Activated CD4-positive, CD25-positive, alpha-beta regulatory T cell treated with anti-CD3 and anti-CD28 coated beads, Interleukin-2, amount 50 U/mL, for 72 hours (primary cell): ENCODE data around the gene PAPSS2.

Source experiments
- DNase-seq: peaks from one replicate; pipeline ENCODE4 v3.0.0; 2021

PAPSS2 gene

DNA sequence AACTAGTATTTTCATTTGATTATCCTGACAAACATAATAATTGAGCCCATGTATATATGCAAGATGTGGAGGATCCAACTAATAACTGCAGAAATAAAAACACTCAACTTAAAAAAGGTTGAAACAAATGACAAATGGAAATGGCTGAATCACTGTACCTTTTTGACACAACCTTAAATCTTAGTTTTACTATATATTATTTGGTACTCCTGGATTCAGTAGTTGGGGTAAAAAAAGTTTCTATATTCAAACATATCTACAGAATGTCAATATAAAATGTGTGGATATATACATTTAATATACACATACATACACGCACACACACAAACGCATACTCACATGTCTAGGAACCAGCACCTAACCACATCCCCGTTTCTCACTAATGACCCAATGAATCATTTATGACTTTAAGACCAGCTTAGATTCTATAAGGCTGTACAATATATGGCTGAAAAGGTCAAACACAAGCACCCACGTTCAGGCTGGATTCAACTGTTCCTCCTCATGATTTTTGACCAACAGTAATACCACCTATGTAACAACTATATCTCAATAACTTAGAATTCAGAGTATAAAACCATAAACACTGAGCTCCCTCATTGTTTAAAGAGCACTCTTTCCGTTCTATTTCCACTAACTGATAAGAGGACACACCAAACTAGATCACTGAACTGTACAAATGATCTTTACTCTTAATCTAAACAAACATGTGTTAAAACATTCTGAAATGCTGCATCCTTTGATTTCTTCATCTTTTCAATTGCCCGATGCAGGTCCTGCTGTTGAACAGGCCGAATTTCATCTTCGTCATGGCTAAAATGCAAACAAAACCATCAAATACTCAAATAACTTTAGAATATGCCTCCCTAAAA, 94.6 kb downstream of the PAPSS2 start:
- no peak for DNase-seq

GRCh38 chr10:87757685-87758084, 98.0 kb downstream of the PAPSS2 start:
- no peak for DNase-seq

- DNase-seq = no peak
Measured at GRCh38 chr10:87759551-87759950, 99.9 kb downstream of the PAPSS2 start.

DNA sequence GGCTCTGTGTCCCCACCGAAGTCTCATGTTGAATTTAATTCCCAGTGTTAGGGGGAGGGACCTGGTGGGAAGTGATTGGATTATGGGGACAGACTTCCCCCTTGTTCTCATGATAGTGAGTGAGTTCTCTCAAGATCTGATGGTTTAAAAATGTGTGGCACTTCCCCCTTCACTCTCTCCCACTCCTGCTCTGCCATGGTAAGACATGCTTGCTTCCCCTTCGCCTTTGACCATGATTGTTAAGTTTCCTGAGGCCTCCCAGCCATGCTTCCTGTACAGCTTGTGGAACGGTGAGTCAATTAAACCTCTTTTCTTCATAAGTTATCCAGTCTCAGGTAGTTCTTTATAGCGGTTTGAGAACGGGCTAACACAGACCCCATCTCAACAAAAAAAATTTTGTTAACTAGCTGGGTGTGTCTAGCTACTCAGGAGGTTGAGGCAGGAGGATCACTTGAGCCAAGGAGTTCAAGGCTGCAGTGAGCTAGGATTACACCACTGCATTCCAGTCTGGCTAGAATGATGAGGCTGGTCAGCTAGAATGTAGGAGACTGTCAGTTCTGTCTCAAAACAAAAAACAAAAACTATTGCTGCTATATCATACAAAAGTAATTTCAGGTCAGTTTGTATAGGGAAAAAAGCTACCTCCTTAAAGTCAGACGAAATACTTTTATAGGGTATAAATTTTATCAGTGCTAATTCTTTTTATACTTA, 100.7 kb downstream of the PAPSS2 start:
- DNase-seq = no peak

- DNase-seq = no peak
Measured at GRCh38 chr10:87761153-87761552, 101.5 kb downstream of the PAPSS2 start.

GRCh38 chr10:87761892-87762291, 102.2 kb downstream of the PAPSS2 start:
- peak; percentile 36 for DNase-seq

DNA sequence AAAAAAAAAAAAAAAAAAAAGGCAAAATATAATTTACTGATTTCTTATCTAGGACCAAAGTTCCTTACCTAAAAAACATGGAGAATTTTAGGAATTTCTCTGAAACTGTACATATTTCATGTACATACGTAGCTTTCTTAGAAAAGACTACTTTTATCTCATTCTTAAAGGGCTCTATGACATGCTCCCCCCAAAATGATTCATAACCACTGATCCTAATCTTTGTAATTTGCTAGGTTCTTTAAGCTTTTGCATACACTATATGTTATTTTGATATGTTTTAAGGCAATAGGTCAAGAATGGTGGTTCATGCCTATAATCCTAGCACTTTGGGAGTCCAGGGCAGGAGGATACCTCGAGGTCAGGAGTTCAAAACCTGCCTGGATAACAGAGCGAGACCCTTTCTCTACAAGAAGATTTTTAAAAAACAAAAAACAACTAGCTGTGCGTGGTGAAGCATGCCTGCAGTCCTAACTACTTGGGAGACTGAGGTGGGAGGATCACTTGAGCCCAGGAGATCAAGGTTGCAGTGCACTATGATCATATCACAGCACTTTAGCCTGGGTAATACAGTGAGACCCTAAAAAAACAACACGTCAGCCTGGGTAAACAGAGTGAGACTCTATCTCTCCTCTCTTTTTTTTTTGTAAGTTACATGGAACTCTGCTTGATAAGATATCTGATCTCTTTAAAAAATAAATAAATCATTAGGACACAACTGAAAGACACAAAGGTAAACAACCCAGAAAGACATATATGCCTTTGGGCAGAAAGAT, 103.6 kb downstream of the PAPSS2 start:
- no peak for DNase-seq

DNA sequence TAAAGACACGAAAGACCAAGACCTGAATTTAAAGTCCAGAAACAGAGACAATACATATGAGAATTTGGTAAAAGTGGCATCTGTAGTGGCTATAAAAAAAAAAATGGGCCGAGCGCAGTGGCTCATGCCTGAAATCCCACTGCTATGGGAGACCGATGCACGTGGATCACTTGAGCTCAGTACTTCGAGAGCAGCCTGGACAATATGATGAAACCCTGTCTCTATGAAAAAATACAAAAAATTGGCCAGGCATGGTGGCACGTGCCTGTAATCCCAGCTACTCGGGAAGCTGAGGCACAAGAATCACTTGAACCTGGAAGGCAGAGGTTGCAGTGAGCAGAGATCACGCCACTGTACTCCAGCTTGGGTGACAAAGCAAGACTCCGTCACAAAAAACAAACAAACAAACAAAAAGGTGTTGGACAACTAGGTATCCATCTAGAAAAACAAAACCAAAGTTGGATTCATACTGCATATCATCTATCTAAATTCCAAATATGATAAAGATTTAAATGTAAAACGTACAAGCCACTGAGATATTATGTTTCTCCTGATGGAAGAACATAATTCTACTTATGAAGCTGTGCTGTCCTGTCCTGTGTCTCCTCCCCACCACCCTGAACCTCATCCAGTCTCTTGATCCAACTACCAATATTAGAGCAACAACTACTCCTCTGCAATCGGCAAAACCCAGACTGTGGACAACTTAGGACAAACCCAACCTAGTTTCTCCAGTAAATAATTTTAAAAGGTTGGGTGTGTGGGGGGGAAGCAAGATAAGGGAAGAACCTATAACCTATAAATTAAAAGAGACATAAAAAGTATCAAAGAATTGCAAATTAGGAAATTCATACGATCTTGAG, 104.6 kb downstream of the PAPSS2 start:
- DNase-seq = no peak

- no peak for DNase-seq
Measured at GRCh38 chr10:87765666-87766376, 106.1 kb downstream of the PAPSS2 start.

- DNase-seq = no peak
Measured at GRCh38 chr10:87767253-87767652, 107.6 kb downstream of the PAPSS2 start.

DNA sequence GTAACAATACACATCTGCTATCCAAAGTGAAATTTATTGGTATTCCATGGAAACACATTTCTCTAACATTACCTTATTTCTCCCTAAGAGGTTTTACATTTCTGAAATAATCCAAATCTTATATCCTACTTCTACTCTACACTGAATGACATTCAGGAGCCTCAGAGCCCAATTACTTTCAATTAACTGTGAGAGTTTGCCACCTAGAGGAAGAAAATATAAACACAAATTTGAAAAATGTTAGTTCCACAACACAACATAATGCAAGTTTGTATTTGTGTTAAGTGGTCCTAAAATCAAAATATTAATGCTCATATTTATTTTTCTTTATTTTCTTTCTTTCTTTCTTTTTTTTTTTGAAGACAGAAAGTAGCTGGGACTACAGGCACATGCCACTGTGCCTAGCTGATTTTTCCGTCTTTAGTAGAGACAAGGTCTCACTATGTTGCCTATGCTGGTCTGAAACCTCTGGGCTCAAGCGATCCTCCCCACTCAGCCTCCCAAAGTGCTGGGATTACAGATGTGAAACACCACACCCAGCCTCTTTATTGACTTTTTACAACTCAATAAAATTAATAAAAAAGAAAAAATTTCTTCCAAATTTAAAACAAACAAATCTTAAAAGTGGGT, 112.3 kb downstream of the PAPSS2 start:
- DNase-seq = no peak

- DNase-seq = no peak
Measured at GRCh38 chr10:87775766-87776165, 116.1 kb downstream of the PAPSS2 start.

GRCh38 chr10:87776328-87776727, 116.7 kb downstream of the PAPSS2 start:
- no peak for DNase-seq

- DNase-seq = no peak
Measured at GRCh38 chr10:87781545-87781944, 121.9 kb downstream of the PAPSS2 start.

DNA sequence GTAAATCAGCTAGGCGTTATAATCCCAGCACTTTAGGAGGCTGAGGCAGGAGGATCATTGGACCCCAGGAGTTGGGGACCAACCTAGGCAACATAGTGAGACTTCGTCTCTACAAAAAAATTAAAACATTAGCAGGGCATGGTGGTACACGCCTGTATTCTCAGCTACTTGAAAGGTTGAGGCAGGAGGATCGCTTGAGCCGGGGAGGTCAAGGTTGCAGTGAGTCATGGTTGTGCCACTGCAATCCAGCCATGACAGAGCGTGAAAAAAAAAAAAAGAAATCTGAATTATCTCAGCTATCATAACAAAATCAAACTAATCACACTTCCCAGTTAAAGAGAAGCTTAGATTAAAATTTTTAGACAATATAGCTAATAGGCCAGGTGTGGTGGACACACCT, 123.0 kb downstream of the PAPSS2 start:
- no peak for DNase-seq

DNA sequence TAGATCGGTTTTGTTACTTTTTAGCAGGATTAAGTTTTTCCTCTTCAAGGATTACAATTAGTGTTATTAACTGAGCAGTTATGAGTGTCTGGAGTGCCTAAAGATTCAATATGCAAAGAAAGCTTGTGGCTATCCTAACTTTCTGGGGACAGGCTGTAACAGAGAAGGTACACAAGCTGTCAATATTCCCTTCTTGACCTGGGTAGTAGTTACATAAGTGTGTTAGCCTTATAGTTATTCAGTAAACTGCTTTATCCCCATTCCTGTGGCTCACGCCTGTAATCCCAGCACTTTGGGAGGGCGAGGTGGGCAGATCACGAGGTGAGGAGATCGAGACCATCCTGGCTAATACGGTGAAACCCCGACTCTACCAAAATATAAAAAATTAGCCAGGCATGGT, 126.7 kb downstream of the PAPSS2 start:
- no peak for DNase-seq

GRCh38 chr10:87790185-87790584, 130.5 kb downstream of the PAPSS2 start:
- no peak for DNase-seq

DNA sequence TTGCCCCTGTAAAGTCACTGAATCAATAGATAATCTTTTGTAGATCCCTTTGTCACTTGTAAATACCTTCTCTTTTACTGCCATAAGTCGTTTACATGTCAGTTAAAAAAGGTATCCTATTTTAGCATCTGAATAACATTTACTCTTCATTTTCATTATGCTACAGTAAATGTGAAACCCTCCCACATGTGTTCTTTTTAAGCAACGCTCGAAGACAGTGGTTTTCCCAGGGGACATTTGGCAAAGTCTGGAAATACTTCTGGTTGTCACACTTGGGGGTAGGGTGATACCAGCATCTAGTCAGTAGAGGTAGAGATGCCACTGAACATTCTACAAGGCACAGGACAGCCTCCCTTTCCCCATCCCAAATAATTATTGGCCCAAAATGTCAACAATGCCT, 134.6 kb downstream of the PAPSS2 start:
- no peak for DNase-seq
